GM23248 (cell line): ENCODE results near the gene MPND. TPM values are rescaled to one million over a fixed set of nuclear protein-coding genes. Genes with fewer than 3 reads are reported as not detected.

Experiments
- DNase-seq: peaks from one replicate; pipeline ENCODE4 v3.0.0-alpha.2; 2015
- H2AFZ ChIP-seq: fragments of 200-600 bp; sonication (generic); 2 replicates; pipeline ENCODE4 v1.6.1; 2016; ENCODE audit warnings: antibody characterized with exemption
- H3F3A ChIP-seq: fragments of 200-600 bp; sonication (generic); 2 replicates; pipeline ENCODE4 v1.6.1; 2016; ENCODE audit warnings: mild to moderate bottlenecking, antibody characterized with exemption, mixed run types; ENCODE audit not compliant: insufficient read depth
- H3K27ac ChIP-seq: fragments of 200-600 bp; sonication (generic); 2 replicates; pipeline ENCODE4 v1.5.1; 2016; ENCODE audit warnings: mild to moderate bottlenecking
- H3K27me3 ChIP-seq: fragments of 200-600 bp; sonication (generic); replicated peaks from 2 replicates; pipeline ENCODE4 v1.6.1; 2016; ENCODE audit warnings: mild to moderate bottlenecking; ENCODE audit not compliant: insufficient read depth
- H3K36me3 ChIP-seq: fragments of 200-600 bp; sonication (generic); 2 replicates; pipeline ENCODE4 v1.6.1; 2016; ENCODE audit warnings: low read depth, mild to moderate bottlenecking
- H3K4me1 ChIP-seq: fragments of 200-600 bp; sonication (generic); 2 replicates; pipeline ENCODE4 v1.6.1; 2016; ENCODE audit warnings: mild to moderate bottlenecking; ENCODE audit not compliant: insufficient read depth
- H3K4me2 ChIP-seq: fragments of 200-600 bp; sonication (generic); one replicate; pipeline ENCODE4 v1.6.1; 2016; ENCODE audit warnings: mild to moderate bottlenecking; ENCODE audit not compliant: unreplicated experiment
- H3K4me3 ChIP-seq: fragments of 200-600 bp; sonication (generic); 2 replicates; pipeline ENCODE4 v1.5.1; 2016; ENCODE audit warnings: mild to moderate bottlenecking
- H3K79me2 ChIP-seq: fragments of 200-600 bp; sonication (generic); 2 replicates; pipeline ENCODE4 v1.6.1; 2016; ENCODE audit warnings: mild to moderate bottlenecking; ENCODE audit not compliant: insufficient read depth
- H3K9ac ChIP-seq: fragments of 200-600 bp; sonication (generic); 2 replicates; pipeline ENCODE4 v1.6.1; 2016; ENCODE audit warnings: mild to moderate bottlenecking
- H3K9me2 ChIP-seq: fragments of 200-600 bp; sonication (generic); 2 replicates; pipeline ENCODE4 v1.6.1; 2016; ENCODE audit warnings: mixed run types, mild to moderate bottlenecking, moderate library complexity; ENCODE audit not compliant: insufficient read depth
- H3K9me3 ChIP-seq: fragments of 200-600 bp; sonication (generic); one replicate; pipeline ENCODE4 v1.6.1; 2017; ENCODE audit warnings: low read depth
- H4K20me1 ChIP-seq: fragments of 200-600 bp; sonication (generic); 2 replicates; pipeline ENCODE4 v1.6.0; 2016; ENCODE audit not compliant: insufficient read depth
- EZH2 ChIP-seq: fragments of 200-600 bp; sonication (generic); IDR thresholded peaks from 2 replicates; pipeline ENCODE4 v1.6.1; 2018; ENCODE audit warnings: antibody characterized with exemption, mild to moderate bottlenecking; ENCODE audit not compliant: insufficient read depth, poor library complexity, severe bottlenecking
- EZH2phosphoT487 ChIP-seq: fragments of 200-600 bp; sonication (generic); IDR thresholded peaks from 2 replicates; pipeline ENCODE4 v1.6.1; 2018; ENCODE audit warnings: antibody characterized with exemption, moderate library complexity, mild to moderate bottlenecking, low read depth; ENCODE audit not compliant: insufficient read depth
- WGBS, 2 experiments: methylation state at CpG; one replicate each; pipeline ENCODE4 v1.1.6; 2015 to 2017; ENCODE audit warnings: low lambda C conversion rate in 2 of 2, low coverage in 1 of 2; ENCODE audit errors: missing lambda C conversion rate in 2 of 2; 5-methylcytosine and 5-hydroxymethylcytosine counted together
- in situ Hi-C: fragments of 300-500 bp; cut with MboI; formaldehyde crosslinking; loops from 2 replicates; pipeline ENCODE4 v1.15.0; 2020
- polyA plus RNA-seq: library from polyadenylated mRNA; unstranded; fragments of >200 nt; fragmentation: Nextera tagmentation; extraction: Ambion mirVana; gene quantifications from 2 replicates; pipeline ENCODE4 v1.2.1, GENCODE V29; 2016
- total RNA-seq: library from RNA; depleted of rRNA; stranded (reverse); fragments of >200 nt; shearing (Covaris generic); gene quantifications from 2 replicates; pipeline ENCODE4 v1.2.3, GENCODE V29; 2014

Gene MPND
- total and polyA plus RNA-seq, 2 experiments from 2014 or later: 3.0 to 8.4 TPM

- no peaks in the 10 kb centered on the region for H4K20me1 ChIP-seq
- H3K4me2 ChIP-seq: no peak overlapping the region
- 0 out of 2 replicates have a peak, but pooled peaks cover 5% of the 10 kb centered on the region for H3K27me3 ChIP-seq
- H3K4me1 ChIP-seq: no peaks in the 10 kb centered on the region
- 95 to 98% methylated on average over 19 of the region's 19 CpGs for WGBS, 2 experiments
- no peaks in the 10 kb centered on the region for H3K9me3 ChIP-seq
- no peaks in the 10 kb centered on the region for H3K9me2 ChIP-seq
- no peak overlapping the region for H3K9ac ChIP-seq
- no peaks in the 10 kb centered on the region for H3K79me2 ChIP-seq
- no peaks in the 10 kb centered on the region for H3K36me3 ChIP-seq
- no peak for TF ChIP-seq EZH2phosphoT487
- no peak for TF ChIP-seq EZH2
- in situ Hi-C loops: no loop called here
- no peak overlapping the region for H2AFZ ChIP-seq
- no peaks in the 10 kb centered on the region for H3F3A ChIP-seq
- no peak overlapping the region for H3K4me3 ChIP-seq
- no peak for DNase-seq
- no peak overlapping the region for H3K27ac ChIP-seq
These were observed 13.5 kb upstream of the MPND start for GRCh38 chr19:4329858-4330257.

DNA sequence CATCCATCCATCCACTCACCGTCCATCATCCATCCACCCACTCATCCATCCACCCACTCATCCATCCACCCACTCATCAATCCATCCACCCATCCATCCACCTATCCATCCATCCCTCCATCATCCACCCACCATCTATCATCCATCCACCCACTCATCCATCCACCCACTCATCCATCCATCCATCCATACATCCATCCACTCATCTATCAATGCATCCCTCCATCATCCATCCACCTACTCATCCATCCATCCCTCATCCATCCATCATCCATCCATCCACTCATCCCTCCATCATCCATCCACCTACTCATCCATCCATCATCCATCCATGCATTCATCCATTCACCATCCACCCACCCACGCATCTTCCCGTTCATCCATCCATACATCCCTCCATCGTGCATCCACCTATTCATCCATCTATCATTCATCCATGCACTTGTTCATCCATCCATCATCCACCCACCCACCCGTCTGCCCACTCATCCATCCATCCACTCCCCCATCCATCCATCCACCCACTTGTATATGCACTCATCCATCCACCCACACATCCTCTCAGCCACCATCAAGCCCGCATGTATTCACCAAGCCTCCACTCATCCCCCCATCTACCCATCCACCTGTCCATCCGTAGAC, 8.3 kb upstream of the MPND start:
- no peaks in the 10 kb centered on the region for H3K36me3 ChIP-seq
- no peaks in the 10 kb centered on the region for H3K27me3 ChIP-seq
- DNase-seq: no peak
- H4K20me1 ChIP-seq: no peaks in the 10 kb centered on the region
- no peak overlapping the region for H3K27ac ChIP-seq
- H2AFZ ChIP-seq: no peak overlapping the region
- no peaks in the 10 kb centered on the region for H3K9me3 ChIP-seq
- no peaks in the 10 kb centered on the region for H3K4me1 ChIP-seq
- in situ Hi-C loops: no loop called here
- H3F3A ChIP-seq: no peaks in the 10 kb centered on the region
- no peak overlapping the region for H3K9ac ChIP-seq
- 89 to 90% methylated on average over 6 to 7 of the region's 7 CpGs for WGBS, 2 experiments
- no peaks in the 10 kb centered on the region for H3K9me2 ChIP-seq
- no peaks in the 10 kb centered on the region for H3K79me2 ChIP-seq
- no peak for TF ChIP-seq EZH2
- TF ChIP-seq EZH2phosphoT487: no peak
- no peak overlapping the region for H3K4me2 ChIP-seq
- H3K4me3 ChIP-seq: no peak overlapping the region

- WGBS, 2 experiments: 15 to 19% methylated on average over 14 of the region's 14 CpGs
- 0 out of 2 replicates have a peak, but pooled peaks cover 4% of the 10 kb centered on the region for H3K4me1 ChIP-seq
- no peaks in the 10 kb centered on the region for H3F3A ChIP-seq
- peak overlapping the region; percentile 95 for H2AFZ ChIP-seq
- H3K27ac ChIP-seq: no peak overlapping the region
- no peaks in the 10 kb centered on the region for H3K79me2 ChIP-seq
- peak overlapping the region; percentile 90 for H3K4me2 ChIP-seq
- peak overlapping the region; percentile 70 for H3K4me3 ChIP-seq
- H3K9me3 ChIP-seq: no peaks in the 10 kb centered on the region
- DNase-seq: peak; percentile 32
- in situ Hi-C loops: no loop called here
- H3K27me3 ChIP-seq: no peaks in the 10 kb centered on the region
- H3K36me3 ChIP-seq: no peaks in the 10 kb centered on the region
- H4K20me1 ChIP-seq: no peaks in the 10 kb centered on the region
- no peaks in the 10 kb centered on the region for H3K9me2 ChIP-seq
- peak overlapping the region; percentile 67 for H3K9ac ChIP-seq
- TF ChIP-seq EZH2phosphoT487 (no peak), EZH2 (no peak)
These were observed 5.4 kb upstream of the MPND start for GRCh38 chr19:4337906-4338440.

DNA sequence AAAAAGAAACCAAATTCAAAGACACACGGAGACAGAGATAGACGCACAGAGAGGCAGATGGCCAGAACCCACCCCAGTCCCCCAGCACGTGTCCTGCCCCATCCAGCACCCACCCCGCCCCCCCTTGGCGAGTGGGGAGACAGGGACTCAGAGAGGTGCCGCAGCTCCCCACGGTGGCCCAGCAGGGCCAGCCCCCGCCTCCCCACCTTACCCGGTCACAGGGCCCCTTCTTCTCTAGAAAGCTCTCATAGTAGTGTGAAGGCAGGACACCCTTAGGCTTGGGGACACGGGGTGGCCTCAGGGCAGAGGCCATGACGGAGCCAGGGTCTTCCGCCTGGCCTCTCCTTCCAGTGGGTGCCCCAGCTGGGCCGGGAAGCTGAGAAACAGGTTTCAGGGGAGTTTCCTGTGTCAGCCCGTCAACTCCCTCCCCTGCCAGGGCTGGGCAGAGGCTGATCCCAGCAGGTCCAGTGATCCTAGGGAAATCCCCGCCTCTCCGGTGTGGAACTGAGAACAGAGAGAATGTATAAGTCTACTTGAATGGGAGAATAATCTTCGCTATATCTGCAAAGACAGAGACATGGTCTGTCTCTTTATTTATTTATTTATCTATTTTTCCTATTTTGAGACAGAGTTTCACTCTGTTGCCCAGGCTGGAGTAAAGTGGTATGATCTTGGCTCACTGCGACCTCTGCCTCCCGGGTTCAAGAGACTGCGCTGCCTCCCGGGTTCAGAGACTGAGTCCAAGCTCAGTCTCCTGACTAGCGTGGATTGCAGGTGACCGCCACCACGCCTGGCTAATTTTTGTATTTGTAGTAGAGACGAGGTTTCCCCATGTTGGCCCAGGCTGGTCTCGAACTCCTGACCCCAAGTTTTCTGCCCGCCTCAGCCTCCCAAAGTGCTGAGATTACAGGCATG, 4.7 kb upstream of the MPND start, which contains the start of gene STAP2:
TSS of gene STAP2 (minus strand) at position 387 of the 915 bp plus-strand sequence. CDS start at position 313, 74 bp downstream.
- H4K20me1 ChIP-seq: no peaks in the 10 kb centered on the region

More for the DNA sequence above, 4.7 kb upstream of the MPND start, which contains the start of gene STAP2:
- H3K9me2 ChIP-seq: no peaks in the 10 kb centered on the region
- H3F3A ChIP-seq: no peaks in the 10 kb centered on the region
- H2AFZ ChIP-seq: peak within 1 kb of the TSS; percentile 95
- no peaks in the 10 kb centered on the region for H3K79me2 ChIP-seq
- no peak for DNase-seq
- 0 out of 2 replicates have a peak, but pooled peaks cover 4% of the 10 kb centered on the region for H3K4me1 ChIP-seq
- peak within 1 kb of the TSS; percentile 90 for H3K4me2 ChIP-seq
- H3K4me3 ChIP-seq: peak within 1 kb of the TSS; percentile 70
- TF ChIP-seq EZH2 (no peak), EZH2phosphoT487 (no peak)
- WGBS, 2 experiments: 50 to 54% methylated on average over 23 to 26 of the region's 27 CpGs
- H3K27ac ChIP-seq: no peak within 1 kb of the TSS
- peak within 1 kb of the TSS; percentile 67 for H3K9ac ChIP-seq
- H3K9me3 ChIP-seq: no peaks in the 10 kb centered on the region
- no peaks in the 10 kb centered on the region for H3K36me3 ChIP-seq
- no peaks in the 10 kb centered on the region for H3K27me3 ChIP-seq
- in situ Hi-C loops: no loop called here
